GM19099 (cell line): ENCODE measurements around the gene PRSS22.

Experiments used
- POLR2A ChIP-seq: IDR thresholded peaks from 3 replicates; pipeline ENCODE4 v1.6.1; 2011; ENCODE audit warnings: low read depth; ENCODE audit not compliant: insufficient read length; ENCODE audit errors: extremely low read depth

The PRSS22 gene

DNA sequence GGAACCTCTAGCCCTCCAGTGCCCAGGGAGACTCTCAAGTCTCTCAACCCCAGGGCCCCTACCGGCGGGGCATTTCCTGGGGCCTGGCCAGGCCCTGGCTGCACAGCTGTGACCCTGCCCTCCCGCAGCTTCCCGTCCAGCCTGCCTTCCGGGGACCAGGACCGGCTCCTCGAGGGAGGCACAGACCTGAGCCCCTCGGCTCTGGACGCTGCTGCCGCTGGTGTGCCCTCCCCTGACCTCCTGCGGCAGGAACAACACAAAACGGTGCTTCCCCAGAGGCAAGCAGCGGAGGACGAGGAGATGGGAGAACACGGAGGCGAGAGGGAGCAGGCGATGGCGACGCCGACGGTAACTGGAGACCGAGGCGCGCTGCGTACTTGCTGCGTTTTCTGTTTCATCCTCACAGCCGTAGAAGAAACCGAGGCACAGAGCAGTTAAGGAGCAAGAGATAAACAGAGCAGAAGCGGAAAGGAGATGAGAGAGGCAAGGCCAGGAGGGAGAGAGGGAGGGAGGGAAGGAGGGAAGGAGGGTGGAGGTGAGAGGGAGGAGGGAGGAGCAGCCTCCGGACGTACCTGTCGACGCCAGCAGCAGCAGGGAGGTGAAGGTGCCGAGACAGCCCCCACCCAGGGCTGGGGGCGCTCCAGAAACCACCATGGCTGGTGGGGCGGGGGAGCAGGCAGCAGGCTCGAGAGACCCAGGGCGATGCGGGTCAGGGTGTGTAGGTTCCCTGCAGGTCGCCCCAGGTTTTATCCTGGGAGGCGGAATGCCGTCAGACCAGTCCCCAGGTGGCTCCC, at the start of gene PRSS22:
TSS of gene PRSS22 (minus strand) at position 720 of the 794 bp plus-strand sequence. CDS start at position 654, 66 bp downstream.
- no peak for TF ChIP-seq POLR2A

GRCh38 chr16:2905988-2906387, 48.0 kb upstream of the PRSS22 start:
- no peak for TF ChIP-seq POLR2A

DNA sequence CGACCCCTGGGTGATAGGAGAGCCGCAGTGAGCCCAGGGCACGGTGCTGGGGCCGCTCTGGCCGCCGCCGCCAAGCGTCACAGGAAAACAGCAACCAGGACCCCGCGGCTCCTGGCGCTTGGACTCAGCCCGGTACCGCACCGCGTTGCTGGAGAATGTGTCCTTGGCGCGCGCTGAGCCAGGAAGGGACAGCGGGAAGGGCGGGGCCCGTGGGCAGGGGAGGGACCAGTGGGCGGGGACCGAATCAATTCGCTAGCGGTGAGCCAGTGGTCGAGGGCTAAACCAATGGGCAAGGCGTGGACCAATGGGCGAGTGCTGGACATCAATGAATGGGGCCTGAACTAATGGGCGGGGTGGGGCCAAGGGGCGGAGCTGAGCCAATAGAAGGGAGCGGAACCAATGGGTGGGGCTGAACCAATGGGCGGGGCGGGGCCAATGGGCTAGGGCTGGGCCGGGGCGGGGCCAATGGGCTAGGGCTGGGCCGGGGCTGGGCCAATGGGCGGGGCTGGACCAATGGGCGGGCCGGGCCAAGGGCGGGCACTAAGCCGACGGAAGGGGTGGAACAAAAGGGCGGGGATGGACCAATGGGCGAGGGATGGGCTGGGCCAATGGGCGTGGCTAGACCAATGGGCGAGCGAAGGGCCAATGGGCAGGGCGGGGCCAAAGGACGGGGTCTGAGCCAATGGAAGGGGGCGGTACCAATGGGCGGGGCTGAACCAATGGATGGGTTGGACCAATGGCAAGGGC, 47.4 kb upstream of the PRSS22 start:
- peak; percentile 93 for TF ChIP-seq POLR2A

- TF ChIP-seq POLR2A: no peak
These were observed 46.9 kb upstream of the PRSS22 start for GRCh38 chr16:2904922-2905240.

DNA sequence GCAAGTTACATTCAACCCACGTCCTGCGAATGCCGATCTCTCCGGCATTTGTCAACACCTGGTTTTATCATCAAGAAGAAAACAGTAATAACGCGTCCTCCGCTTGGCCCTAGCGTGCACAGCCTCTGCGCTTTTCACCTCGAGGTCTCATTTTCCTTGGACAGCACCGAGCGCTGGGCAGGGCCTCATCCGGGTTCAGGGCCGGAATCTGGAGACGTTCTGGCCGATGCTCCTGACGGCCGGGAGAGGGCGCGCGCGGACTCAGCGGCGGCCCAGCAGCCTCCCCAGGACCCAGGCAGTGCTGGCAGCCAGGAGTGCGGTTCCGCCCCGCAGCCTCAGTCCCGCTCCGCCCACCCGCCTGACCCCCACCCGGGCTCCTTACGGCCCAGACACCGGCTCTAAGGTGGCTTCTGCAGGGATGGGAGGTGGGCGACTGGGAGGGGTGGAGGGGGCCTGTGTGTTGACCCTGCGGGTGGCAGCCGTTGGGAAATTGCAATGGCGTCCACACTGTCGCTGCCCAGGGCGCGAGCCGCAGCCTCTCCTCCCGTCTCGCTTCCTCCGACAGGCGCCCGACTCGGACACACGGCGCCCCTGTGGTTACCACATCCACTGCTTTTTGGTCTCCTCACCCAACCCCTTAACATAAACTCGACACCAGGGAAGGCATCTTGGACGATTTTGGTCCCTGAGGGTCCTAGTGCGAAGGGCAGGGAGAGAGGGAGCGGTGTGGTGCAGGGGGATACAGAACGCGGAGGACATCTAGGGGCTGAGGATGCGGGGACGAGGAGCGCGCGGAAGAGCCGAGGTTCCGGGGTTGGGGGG, 46.3 kb upstream of the PRSS22 start:
- TF ChIP-seq POLR2A: no peak

DNA sequence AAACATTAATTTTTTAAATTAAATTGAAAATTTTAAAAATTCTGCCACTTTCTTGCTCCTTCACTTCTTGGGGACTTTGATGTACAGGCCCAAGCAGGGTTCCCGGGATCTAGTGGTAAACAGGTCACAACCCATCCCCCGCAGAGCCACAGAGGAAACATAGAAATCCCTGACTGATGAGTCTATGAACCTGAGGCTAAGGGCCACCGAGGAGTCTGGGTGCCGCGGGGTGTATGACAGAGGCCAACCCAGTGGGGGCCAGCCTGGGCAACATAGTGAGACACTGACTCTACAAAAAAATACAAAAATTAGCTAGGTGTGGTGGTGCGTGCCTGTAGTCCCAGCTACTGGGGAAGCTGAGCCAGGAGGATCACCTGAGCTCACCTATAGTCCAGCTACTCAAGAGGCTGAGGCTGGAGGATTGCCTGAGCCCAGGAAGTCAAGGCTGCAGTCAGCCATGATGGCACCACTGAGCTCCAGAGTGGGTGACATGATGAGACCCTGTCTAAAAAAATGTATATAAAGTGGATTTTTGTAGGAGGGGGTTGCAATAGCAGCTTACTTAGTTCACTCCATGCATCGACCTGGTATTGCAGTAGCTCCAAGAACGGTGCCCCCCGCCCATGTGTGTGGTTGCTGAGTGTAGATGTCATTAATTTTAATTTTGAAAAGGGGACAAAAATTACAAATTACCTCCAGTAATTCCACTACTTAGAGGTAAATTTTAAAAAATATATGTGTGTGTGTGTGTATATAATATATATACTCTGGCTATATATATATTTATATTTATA, 44.6 kb upstream of the PRSS22 start:
- no peak for TF ChIP-seq POLR2A

DNA sequence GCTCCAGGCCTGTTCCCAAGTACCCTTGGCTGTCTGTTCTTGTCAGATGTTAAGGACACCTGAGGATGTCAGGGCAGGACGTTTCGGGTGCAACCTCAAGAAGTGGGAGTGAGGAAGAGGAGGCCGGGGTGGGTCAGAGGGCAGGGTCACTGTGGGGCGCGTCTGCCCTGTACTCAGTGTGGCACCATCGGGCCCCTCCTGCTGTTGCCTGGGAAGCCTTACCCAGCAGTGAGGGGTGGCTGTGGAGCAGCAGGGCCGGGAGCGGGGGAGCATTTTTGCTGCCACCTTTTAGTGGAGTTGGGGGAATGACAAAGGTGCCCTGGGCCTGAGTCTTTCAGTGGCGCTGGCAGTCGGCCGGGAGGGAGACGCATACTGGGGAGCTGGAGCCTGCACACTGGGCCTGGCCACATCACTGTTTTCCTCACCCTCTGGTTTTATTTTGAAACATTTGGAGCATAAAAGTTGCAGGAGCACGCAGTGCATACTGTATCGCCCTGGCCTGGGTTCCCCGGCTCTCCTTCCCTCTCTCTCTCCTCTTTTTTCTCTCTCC, 42.6 kb upstream of the PRSS22 start:
- TF ChIP-seq POLR2A: no peak

DNA sequence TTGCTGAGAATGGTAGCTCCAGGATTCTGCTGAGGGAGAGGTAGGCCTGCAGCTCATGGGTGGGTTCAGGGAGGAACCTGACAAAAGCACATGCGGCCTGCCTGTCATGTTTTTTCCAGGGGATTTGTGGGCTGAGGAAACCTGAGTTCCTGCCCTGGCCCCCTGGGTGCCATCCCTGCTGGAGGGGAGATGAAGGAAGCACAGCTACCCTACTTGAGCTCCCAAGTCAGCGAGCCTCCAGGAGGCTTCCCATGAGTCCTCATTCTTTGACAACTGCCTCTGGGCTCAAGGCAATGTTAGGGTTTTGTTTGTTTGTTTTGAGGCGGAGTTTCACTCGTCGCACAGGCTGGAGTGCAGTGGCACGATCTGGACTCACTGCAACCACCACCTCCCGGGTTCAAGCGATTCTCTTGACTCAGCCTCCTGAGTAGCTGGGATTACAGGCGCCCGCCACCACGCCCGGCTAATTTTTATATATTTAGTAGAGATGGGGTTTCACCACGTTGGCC, 41.6 kb upstream of the PRSS22 start:
- TF ChIP-seq POLR2A: no peak

- TF ChIP-seq POLR2A: no peak
These were observed 41.0 kb upstream of the PRSS22 start for GRCh38 chr16:2898831-2899563.

DNA sequence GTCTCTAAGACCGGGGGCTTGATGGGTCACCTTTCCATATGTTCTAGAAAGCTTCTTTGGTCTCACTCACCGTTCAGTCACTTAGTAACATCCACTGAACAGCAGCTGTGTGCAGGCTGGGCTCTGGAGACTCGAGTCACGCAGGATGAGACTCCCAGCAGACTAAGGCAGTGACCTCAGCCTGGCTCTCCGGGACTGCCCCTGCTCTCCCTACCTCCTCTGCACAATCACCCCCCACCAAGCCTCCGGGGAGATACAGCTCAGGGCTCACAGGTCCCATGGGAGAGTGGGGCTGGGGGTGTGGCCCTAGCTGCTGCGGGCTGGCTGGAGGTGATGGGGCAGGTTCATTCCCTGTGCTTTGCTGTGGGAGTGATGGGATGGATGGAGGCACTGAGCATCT, 39.1 kb upstream of the PRSS22 start:
- TF ChIP-seq POLR2A: no peak

DNA sequence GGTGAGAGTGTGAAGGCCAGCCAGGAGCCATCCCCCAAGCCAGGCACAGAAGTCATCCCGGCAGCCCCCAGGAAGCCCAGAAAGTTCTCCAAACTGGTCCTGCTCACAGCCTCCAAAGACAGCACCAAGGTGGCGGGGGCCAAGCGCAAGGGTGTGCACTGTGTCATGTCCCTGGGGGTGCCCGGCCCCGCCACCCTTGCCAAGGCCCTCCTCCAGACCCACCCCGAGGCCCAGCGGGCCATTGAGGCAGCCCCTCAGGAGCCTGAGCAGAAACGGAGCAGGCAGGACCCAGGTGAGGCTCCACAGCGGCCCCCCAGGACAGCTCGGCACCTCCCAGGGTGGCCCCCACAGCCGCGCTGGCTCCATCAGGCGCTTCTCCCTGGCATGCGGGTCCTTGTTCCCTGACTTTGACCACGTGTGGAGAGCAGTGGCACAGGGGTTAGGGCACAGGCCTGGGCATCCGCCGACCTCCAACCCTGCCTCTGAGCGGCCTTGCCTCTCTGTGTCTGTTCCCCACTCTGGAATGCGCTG, 38.6 kb upstream of the PRSS22 start:
- no peak for TF ChIP-seq POLR2A

DNA sequence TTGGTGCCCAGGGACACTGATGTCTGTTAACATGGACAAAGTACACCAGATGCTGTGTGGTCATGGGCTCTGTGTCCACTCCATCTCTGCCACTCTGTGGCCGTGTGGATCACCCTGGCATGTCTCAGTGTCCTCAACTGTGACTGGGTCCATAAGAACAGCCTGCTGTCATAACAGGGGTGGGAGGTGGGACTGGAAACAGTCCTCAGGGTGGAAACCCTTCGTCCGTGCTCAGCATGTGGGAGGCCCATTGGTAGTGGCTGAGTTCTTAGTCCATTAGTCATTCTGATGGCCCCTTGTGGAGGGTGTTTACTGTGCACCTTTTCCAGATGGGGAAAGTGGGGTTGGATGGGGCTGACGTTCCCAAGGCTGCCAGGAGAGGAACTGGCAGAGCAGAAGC, 37.8 kb upstream of the PRSS22 start:
- TF ChIP-seq POLR2A: no peak

- TF ChIP-seq POLR2A: no peak
These were observed 36.3 kb upstream of the PRSS22 start for GRCh38 chr16:2894231-2894630.

DNA sequence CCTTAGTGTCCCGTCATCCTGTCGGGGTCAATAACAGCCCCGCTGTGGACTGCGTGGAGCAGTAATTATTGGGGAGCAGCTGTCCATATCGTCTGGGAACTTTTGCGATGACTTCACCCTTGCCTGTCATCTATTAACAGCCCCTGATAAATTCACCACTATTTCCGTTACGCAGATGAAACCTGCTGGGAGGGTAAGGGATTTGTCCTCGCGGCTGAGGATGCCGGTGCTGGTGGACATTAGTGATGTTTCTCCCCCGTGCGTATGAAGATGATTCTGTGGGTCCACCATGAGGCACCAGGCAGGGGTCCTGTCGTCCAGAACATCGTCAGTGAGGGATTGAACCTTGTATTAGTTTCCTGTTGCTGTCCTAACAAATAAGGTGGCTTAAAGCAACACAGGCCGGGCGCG, 26.1 kb upstream of the PRSS22 start:
- TF ChIP-seq POLR2A: no peak

GRCh38 chr16:2883458-2883908, 25.5 kb upstream of the PRSS22 start:
- TF ChIP-seq POLR2A: no peak
